Muscle of leg (tissue), 11 donors: ENCODE measurements around the gene ELMO1. TPM values are rescaled to one million over a fixed set of nuclear protein-coding genes. Genes with fewer than 3 reads are reported as not detected.

ENCODE experiments used
- DNase-seq: peaks from one replicate; pipeline ENCODE4 v3.0.0; 2013
- H3K27ac ChIP-seq: one replicate; pipeline ENCODE4 v1.5.1; 2013; ENCODE audit warnings: mild to moderate bottlenecking, low read length, control low read depth
- H3K27me3 ChIP-seq: one replicate; pipeline ENCODE4 v1.6.1; 2013; ENCODE audit warnings: low read length; ENCODE audit not compliant: control insufficient read depth, insufficient read depth
- H3K36me3 ChIP-seq: one replicate; pipeline ENCODE4 v1.6.1; 2013; ENCODE audit warnings: low read length; ENCODE audit not compliant: control insufficient read depth, insufficient read depth
- H3K4me1 ChIP-seq: one replicate; pipeline ENCODE4 v1.6.1; 2013; ENCODE audit warnings: low read length; ENCODE audit not compliant: control insufficient read depth, insufficient read depth
- H3K4me3 ChIP-seq: one replicate; pipeline ENCODE4 v1.5.1; 2013; ENCODE audit warnings: low read length, control low read depth
- H3K9me3 ChIP-seq: replicated peaks from 2 replicates; pipeline ENCODE4 v1.6.1; 2013; ENCODE audit warnings: low read depth, low read length; ENCODE audit not compliant: control insufficient read depth
- WGBS: methylation state at CpG from one replicate; pipeline ENCODE4 v1.1.5; 2013; ENCODE audit warnings: missing lambda C conversion rate; ENCODE audit not compliant: insufficient coverage; 5-methylcytosine and 5-hydroxymethylcytosine counted together
- polyA plus RNA-seq, 8 donors: library from polyadenylated mRNA; unstranded; fragments of 120-200 nt; gene quantifications; one replicate each; pipeline versions ENCODE4 v1.2.1 to v1.2.3, GENCODE V29; 2013; ENCODE audit warnings: inconsistent platforms in 1 of 8, low replicate concordance in 1 of 8; ENCODE audit not compliant: insufficient read length in 8 of 8, insufficient read depth in 1 of 8
- total RNA-seq: library from RNA; stranded (reverse); fragments of 120-200 nt; gene quantifications from one replicate; pipeline ENCODE4 v1.2.4, GENCODE V29; 2013

Gene ELMO1
- total and polyA plus RNA-seq, 9 donors = 20.3 to 40.7 (median 25.0) TPM

- no peak overlapping the region for H3K4me3 ChIP-seq
- DNase-seq = no peak
- no CpG with 5 or more reads among the region's 3 CpGs for WGBS
- no peak overlapping the region for H3K27ac ChIP-seq
- peaks cover 16% of the 10 kb centered on the region for H3K4me1 ChIP-seq
- H3K36me3 ChIP-seq = peaks cover 3% of the 10 kb centered on the region
- no peaks in the 10 kb centered on the region for H3K9me3 ChIP-seq
- H3K27me3 ChIP-seq = no peaks in the 10 kb centered on the region
Observed at GRCh38 chr7:36865019-36865418, 583.6 kb downstream of the ELMO1 start.

GRCh38 chr7:36863901-36864701, 584.6 kb downstream of the ELMO1 start:
- no peak for DNase-seq
- no peak overlapping the region for H3K4me3 ChIP-seq
- 31% methylated on average over 5 of the region's 10 CpGs for WGBS
- no peak overlapping the region for H3K27ac ChIP-seq
- H3K9me3 ChIP-seq = no peaks in the 10 kb centered on the region
- H3K36me3 ChIP-seq = peaks cover 2% of the 10 kb centered on the region
- H3K4me1 ChIP-seq = peaks cover 16% of the 10 kb centered on the region
- no peaks in the 10 kb centered on the region for H3K27me3 ChIP-seq

GRCh38 chr7:36862771-36863261, 585.8 kb downstream of the ELMO1 start:
- Histone ChIP-seq H3K9me3 (no peaks in the 10 kb centered on the region), H3K27me3 (no peaks in the 10 kb centered on the region), H3K4me3 (no peak overlapping the region), H3K4me1 (peaks cover 16% of the 10 kb centered on the region), H3K27ac (no peak overlapping the region), H3K36me3 (peaks cover 2% of the 10 kb centered on the region)
- DNase-seq = no peak
- no CpG with 5 or more reads among the region's 4 CpGs for WGBS

GRCh38 chr7:36861656-36862055, 587.0 kb downstream of the ELMO1 start:
- Histone ChIP-seq H3K27me3 (no peaks in the 10 kb centered on the region), H3K9me3 (no peaks in the 10 kb centered on the region), H3K27ac (no peak overlapping the region), H3K4me3 (no peak overlapping the region), H3K36me3 (peaks cover 2% of the 10 kb centered on the region), H3K4me1 (peaks cover 16% of the 10 kb centered on the region)
- no peak for DNase-seq
- WGBS = 80% methylated on average over 3 of the region's 11 CpGs

- Histone ChIP-seq H3K4me1 (peaks cover 14% of the 10 kb centered on the region), H3K9me3 (no peaks in the 10 kb centered on the region), H3K27ac (no peak overlapping the region), H3K36me3 (peaks cover 2% of the 10 kb centered on the region), H3K27me3 (no peaks in the 10 kb centered on the region), H3K4me3 (no peak overlapping the region)
- DNase-seq = peak; percentile 66
- WGBS = no CpG with 5 or more reads among the region's 2 CpGs
Observed at GRCh38 chr7:36860681-36861080, 588.0 kb downstream of the ELMO1 start.

GRCh38 chr7:36855330-36855729, 593.3 kb downstream of the ELMO1 start:
- 94% methylated on average over 12 of the region's 15 CpGs for WGBS
- Histone ChIP-seq H3K9me3 (no peaks in the 10 kb centered on the region), H3K27me3 (no peaks in the 10 kb centered on the region), H3K4me3 (no peak overlapping the region), H3K36me3 (peaks cover 7% of the 10 kb centered on the region), H3K4me1 (no peaks in the 10 kb centered on the region), H3K27ac (no peak overlapping the region)
- no peak for DNase-seq

GRCh38 chr7:36854652-36855051, 594.0 kb downstream of the ELMO1 start:
- Histone ChIP-seq H3K27ac (no peak overlapping the region), H3K4me3 (no peak overlapping the region), H3K36me3 (peaks cover 7% of the 10 kb centered on the region), H3K9me3 (no peaks in the 10 kb centered on the region), H3K4me1 (no peaks in the 10 kb centered on the region), H3K27me3 (no peaks in the 10 kb centered on the region)
- no peak for DNase-seq
- WGBS = 86% methylated on average over 9 of the region's 9 CpGs

GRCh38 chr7:36852931-36853330, 595.7 kb downstream of the ELMO1 start:
- Histone ChIP-seq H3K4me3 (no peak overlapping the region), H3K4me1 (no peaks in the 10 kb centered on the region), H3K27ac (no peak overlapping the region), H3K36me3 (peaks cover 7% of the 10 kb centered on the region), H3K9me3 (peaks cover 4% of the 10 kb centered on the region), H3K27me3 (no peaks in the 10 kb centered on the region)
- no CpG with 5 or more reads among the region's 1 CpG for WGBS
- no peak for DNase-seq

GRCh38 chr7:36852017-36852416, 596.6 kb downstream of the ELMO1 start:
- Histone ChIP-seq H3K27ac (no peak overlapping the region), H3K4me1 (no peaks in the 10 kb centered on the region), H3K4me3 (no peak overlapping the region), H3K9me3 (peaks cover 7% of the 10 kb centered on the region), H3K36me3 (peaks cover 7% of the 10 kb centered on the region), H3K27me3 (no peaks in the 10 kb centered on the region)
- 53% methylated on average over 5 of the region's 5 CpGs for WGBS
- no peak for DNase-seq

- no peak overlapping the region for H3K27ac ChIP-seq
- no peaks in the 10 kb centered on the region for H3K27me3 ChIP-seq
- DNase-seq = no peak
- no peak overlapping the region for H3K4me3 ChIP-seq
- WGBS = no CpG with 5 or more reads among the region's 3 CpGs
- no peaks in the 10 kb centered on the region for H3K4me1 ChIP-seq
- H3K9me3 ChIP-seq = peaks cover 7% of the 10 kb centered on the region
- H3K36me3 ChIP-seq = peaks cover 7% of the 10 kb centered on the region
Observed at GRCh38 chr7:36851382-36851781, 597.3 kb downstream of the ELMO1 start.
